Mucosa of descending colon (tissue), 3 donors: ENCODE results near the gene C4orf54. TPM values are rescaled to one million over a fixed set of nuclear protein-coding genes. Genes with fewer than 3 reads are reported as not detected.

Experiments used
- ATAC-seq: fragments of 200-7000 bp; cut with Tn5 transposase; one replicate; pipeline ENCODE4 v1.9.1; 2020; ENCODE audit warnings: mild to moderate bottlenecking, moderate library complexity
- DNase-seq, 3 donors: peaks; one replicate each; pipeline ENCODE4 v3.0.0-alpha.2; 2020
- H3K36me3 ChIP-seq: fragments of 200-600 bp; one replicate; pipeline ENCODE4 v1.8.0; 2021; ENCODE audit warnings: low read depth, mild to moderate bottlenecking
- H3K4me1 ChIP-seq: fragments of 200-600 bp; one replicate; pipeline ENCODE4 v1.8.0; 2021; ENCODE audit warnings: low read depth, mild to moderate bottlenecking
- H3K4me3 ChIP-seq: fragments of 200-600 bp; one replicate; pipeline ENCODE4 v1.8.0; 2021; ENCODE audit warnings: mild to moderate bottlenecking
- H3K9me3 ChIP-seq: fragments of 200-600 bp; one replicate; pipeline ENCODE4 v1.8.0; 2021; ENCODE audit warnings: mild to moderate bottlenecking
- intact Hi-C, 2 donors: fragments of 100-400 bp; cut with DNase I in 1 of 2; cut with micrococcal nuclease in 1 of 2; formaldehyde crosslinking; loops; one replicate each; pipeline versions ENCODE4 v1.11.0 to v1.11.1; 2022; cut with DNase I, micrococcal nuclease
- total RNA-seq, 3 donors: library from RNA; stranded (reverse); fragmentation: NEBNext Ultra II Directional in 2 of 3; extraction: Animal tissue kit (Norgen Biotek cat#: 25700) in 2 of 3; gene quantifications; one replicate each; pipeline versions ENCODE4 v1.2.1 to v1.2.4, GENCODE V29; 2021 to 2023
- TF ChIP-seq, protein P1 (sequence below): fragments of 200-600 bp; IDR thresholded peaks from one replicate; pipeline ENCODE4 v1.8.0; 2022; ENCODE audit warnings: antibody characterized with exemption, mild to moderate bottlenecking
- donor health status: DM: no; HTN: no; CAD: no; lungs with moderate emphysema.
- donor health status: DM: no; HTN: no; CAD: no.
- donor health status: DM: no; HTN: yes; CAD: no.

Gene C4orf54
- total RNA-seq, 3 donors from 2014 or later: 0.02 TPM; not detected in 2

DNA sequence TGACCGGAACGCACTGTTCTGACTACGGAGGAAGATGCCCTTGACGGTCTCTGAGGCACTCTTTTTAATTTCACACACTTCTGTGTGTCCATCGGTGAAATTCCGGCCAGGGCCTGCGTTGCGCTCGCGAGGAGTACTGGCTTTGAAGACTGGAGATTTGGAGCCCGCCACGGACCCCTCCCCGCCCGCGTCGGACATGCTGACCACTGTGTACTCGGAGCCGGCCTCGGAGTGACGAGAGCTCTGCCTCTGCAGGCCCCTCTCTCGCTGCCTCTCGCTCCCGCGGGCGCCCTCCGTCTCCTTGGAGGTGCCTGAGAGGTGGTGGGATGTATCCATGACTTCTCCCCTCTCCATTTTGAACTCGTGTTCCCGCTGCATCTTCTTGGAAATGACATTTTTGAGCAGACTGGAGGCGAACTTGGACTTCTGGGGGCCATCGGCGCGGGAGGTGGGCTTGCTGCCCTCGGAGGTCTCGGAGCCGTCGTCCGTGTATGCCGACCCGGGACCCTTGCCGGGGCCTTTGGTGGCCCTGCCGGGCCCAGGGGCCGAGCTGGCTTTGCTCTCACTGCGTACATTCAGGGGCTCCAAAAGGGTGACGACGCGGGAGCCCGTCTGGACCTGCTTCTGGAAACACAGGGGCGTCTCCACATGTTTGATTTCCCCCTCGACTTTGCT, 5.7 kb downstream of the C4orf54 start:
- DNase-seq (no peak), ATAC-seq (no peak)
- intact Hi-C loops: no loop called here
- H3K4me1 ChIP-seq: no peaks in the 10 kb centered on the region
- TF ChIP-seq, protein P1, sequence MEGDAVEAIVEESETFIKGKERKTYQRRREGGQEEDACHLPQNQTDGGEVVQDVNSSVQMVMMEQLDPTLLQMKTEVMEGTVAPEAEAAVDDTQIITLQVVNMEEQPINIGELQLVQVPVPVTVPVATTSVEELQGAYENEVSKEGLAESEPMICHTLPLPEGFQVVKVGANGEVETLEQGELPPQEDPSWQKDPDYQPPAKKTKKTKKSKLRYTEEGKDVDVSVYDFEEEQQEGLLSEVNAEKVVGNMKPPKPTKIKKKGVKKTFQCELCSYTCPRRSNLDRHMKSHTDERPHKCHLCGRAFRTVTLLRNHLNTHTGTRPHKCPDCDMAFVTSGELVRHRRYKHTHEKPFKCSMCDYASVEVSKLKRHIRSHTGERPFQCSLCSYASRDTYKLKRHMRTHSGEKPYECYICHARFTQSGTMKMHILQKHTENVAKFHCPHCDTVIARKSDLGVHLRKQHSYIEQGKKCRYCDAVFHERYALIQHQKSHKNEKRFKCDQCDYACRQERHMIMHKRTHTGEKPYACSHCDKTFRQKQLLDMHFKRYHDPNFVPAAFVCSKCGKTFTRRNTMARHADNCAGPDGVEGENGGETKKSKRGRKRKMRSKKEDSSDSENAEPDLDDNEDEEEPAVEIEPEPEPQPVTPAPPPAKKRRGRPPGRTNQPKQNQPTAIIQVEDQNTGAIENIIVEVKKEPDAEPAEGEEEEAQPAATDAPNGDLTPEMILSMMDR: no peak
- no peaks in the 10 kb centered on the region for H3K36me3 ChIP-seq
- no peaks in the 10 kb centered on the region for H3K9me3 ChIP-seq
- no peak overlapping the region for H3K4me3 ChIP-seq

DNA sequence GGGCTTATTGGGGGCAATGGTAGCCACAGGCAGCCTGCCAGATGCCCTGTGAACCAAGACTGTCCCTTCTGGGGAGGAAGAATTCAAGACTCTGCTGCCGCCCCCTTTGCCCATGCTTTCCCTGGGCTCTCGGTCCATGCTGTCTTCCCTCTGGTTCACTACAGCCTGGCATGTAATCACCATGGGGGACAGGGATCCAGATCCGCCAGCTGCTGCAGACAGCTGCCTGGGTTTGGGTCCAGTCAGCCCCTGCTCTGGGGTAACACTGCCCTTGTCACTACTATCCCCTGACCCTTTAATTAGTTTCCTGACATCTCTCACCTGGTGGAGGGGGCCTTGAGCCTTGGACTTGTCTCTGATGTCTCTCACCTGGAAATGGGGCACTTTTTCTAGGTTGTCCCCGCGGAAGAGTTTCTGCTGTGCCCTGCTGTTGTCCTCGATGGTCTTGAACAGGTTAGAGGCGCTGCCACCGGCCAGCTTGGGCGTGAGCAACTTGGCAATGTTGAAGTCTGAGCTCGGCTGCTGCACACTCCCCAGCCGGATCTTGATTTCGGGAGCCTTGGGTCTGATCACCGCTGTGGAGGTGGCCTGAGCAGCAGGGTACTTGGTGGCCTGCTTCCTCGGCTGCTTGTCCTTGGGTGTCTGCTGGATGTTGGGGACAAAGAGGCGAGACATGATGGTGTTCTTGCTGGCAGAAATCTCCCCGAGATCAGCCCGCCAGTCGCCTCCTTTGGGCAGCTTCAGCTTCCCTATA, 6.4 kb downstream of the C4orf54 start:
- no peaks in the 10 kb centered on the region for H3K36me3 ChIP-seq
- no peak for DNase-seq
- no peak for ATAC-seq
- no peaks in the 10 kb centered on the region for H3K4me1 ChIP-seq
- intact Hi-C loops: no loop called here
- H3K9me3 ChIP-seq: no peaks in the 10 kb centered on the region
- TF ChIP-seq, protein P1: no peak
- no peak overlapping the region for H3K4me3 ChIP-seq

DNA sequence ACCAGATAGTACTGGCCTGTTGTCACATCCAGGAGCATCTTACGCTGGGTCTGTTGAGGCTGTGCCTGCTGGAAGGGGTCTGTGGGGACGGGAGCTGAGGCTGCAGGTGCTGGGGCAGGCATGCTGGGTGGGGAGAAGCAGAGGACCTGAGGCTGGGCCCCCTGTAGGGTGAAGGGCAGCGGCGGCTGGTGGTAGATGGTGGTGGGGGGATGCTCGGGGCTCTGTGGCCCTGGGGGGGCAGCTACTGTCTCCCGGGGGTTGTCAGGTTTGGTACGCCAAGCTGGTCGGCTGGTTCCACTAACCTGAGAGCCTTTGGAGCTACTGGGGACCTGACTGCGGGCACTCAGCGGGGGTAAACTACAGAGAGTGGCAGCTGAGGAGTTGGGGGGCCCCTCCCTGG, 7.8 kb downstream of the C4orf54 start:
- TF ChIP-seq, protein P1: no peak
- Histone ChIP-seq H3K4me3 (no peak overlapping the region), H3K4me1 (no peaks in the 10 kb centered on the region), H3K9me3 (no peaks in the 10 kb centered on the region), H3K36me3 (no peaks in the 10 kb centered on the region)
- DNase-seq (no peak), ATAC-seq (no peak)
- intact Hi-C loops: no loop called here

DNA sequence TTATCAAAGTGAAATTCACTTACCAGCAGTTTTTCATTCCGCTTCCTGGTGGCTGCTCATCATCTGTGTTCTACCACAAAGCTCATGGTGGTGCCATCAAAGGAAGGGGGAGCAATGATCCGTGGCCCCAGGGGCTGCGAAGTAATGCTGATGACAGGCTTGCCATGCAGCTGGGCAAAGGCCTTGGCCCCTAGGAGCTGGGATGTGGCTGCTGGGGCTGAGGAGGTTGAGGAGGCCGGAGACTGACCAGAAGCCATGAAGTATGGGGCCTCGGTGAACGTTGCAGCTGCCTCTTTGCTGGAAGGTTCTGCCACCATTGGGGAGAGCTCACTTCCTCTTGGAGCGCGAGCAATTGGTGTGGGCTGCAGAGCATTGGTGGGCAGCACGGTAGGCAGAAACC, 8.4 kb downstream of the C4orf54 start:
- no peaks in the 10 kb centered on the region for H3K9me3 ChIP-seq
- no peak overlapping the region for H3K4me3 ChIP-seq
- ATAC-seq (no peak), DNase-seq (no peak)
- no peaks in the 10 kb centered on the region for H3K36me3 ChIP-seq
- H3K4me1 ChIP-seq: no peaks in the 10 kb centered on the region
- intact Hi-C loops: no loop called here
- TF ChIP-seq, protein P1: no peak

DNA sequence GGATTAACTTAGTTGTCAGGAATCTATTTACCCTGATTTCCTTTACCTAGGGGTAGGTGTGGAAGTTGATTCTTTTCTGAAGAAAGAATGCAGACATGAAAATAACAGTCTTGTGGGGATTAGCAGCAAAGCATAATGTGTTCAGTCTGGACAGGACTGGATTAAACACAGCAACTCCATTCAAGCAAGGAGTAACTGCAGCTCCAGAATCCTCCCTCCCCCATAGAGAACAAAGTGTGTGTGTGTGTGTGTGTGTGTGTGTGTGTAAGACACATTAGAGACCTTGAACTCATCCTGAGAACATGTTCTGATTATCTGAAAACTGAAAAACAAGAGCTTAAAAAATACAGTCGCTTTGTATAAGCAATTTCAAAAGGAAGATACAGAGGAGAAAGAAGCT, 9.3 kb downstream of the C4orf54 start:
- intact Hi-C loops: no loop called here
- DNase-seq: no peak
- Histone ChIP-seq H3K4me1 (no peaks in the 10 kb centered on the region), H3K36me3 (no peaks in the 10 kb centered on the region), H3K4me3 (no peak overlapping the region), H3K9me3 (no peaks in the 10 kb centered on the region)
- TF ChIP-seq, protein P1: no peak
- no peak for ATAC-seq
